NB4 (cell line): Measurements from ENCODE around the gene PTGR2.

Experiments
- POLR2A ChIP-seq: IDR thresholded peaks from 2 replicates; pipeline ENCODE4 v1.6.1; 2011; ENCODE audit warnings: mild to moderate bottlenecking; ENCODE audit not compliant: insufficient read length; ENCODE audit errors: extremely low read depth
- TF ChIP-seq, protein P1 (sequence below): IDR thresholded peaks from one replicate; pipeline ENCODE4 v1.5.1; 2012; ENCODE audit warnings: low read depth, low read length
- TF ChIP-seq, protein P2 (sequence below): IDR thresholded peaks from 2 replicates; pipeline ENCODE4 v1.6.1; 2011; ENCODE audit warnings: low read depth, low read length

DNA sequence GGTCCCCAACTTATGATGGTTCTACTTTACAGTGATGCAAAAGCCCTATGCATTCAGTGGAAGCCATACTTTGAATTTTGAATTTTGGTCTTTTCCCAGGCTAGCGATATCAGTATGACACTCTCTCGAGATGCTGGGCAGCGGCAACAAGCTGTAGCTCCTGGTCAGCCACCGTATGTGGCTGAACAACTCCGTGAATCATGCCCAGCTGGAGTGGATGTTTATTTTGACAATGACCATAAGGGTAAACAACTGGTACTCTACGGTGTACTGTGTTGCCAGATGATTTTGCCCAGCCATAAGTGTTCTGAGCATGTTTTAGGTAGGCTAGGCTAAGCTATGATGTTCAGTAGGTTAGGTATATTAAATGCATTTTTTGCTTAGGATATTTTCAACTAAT lies 26.8 kb downstream of the PTGR2 start:
- TF ChIP-seq, protein P1, sequence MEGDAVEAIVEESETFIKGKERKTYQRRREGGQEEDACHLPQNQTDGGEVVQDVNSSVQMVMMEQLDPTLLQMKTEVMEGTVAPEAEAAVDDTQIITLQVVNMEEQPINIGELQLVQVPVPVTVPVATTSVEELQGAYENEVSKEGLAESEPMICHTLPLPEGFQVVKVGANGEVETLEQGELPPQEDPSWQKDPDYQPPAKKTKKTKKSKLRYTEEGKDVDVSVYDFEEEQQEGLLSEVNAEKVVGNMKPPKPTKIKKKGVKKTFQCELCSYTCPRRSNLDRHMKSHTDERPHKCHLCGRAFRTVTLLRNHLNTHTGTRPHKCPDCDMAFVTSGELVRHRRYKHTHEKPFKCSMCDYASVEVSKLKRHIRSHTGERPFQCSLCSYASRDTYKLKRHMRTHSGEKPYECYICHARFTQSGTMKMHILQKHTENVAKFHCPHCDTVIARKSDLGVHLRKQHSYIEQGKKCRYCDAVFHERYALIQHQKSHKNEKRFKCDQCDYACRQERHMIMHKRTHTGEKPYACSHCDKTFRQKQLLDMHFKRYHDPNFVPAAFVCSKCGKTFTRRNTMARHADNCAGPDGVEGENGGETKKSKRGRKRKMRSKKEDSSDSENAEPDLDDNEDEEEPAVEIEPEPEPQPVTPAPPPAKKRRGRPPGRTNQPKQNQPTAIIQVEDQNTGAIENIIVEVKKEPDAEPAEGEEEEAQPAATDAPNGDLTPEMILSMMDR = no peak
- no peak for TF ChIP-seq POLR2A
- TF ChIP-seq, protein P2, sequence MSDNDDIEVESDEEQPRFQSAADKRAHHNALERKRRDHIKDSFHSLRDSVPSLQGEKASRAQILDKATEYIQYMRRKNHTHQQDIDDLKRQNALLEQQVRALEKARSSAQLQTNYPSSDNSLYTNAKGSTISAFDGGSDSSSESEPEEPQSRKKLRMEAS = no peak
